Adipocyte (in vitro differentiated cells): ENCODE results near the gene DLG2.

Experiments
- DNase-seq: peaks from one replicate; pipeline ENCODE4 v3.0.0-alpha.2; 2015; ENCODE audit warnings: low read depth
- H3K27me3 ChIP-seq: replicated peaks from 2 replicates; pipeline ENCODE4 v1.7.0; 2013; ENCODE audit warnings: mild to moderate bottlenecking, low read length, moderate library complexity; ENCODE audit not compliant: control insufficient read depth, insufficient read depth
- H3K36me3 ChIP-seq: 2 replicates; pipeline ENCODE4 v1.7.0; 2013; ENCODE audit warnings: low read length, mild to moderate bottlenecking, moderate library complexity; ENCODE audit not compliant: control insufficient read depth, insufficient read depth, severe bottlenecking
- H3K4me1 ChIP-seq: 2 replicates; pipeline ENCODE4 v1.7.0; 2013; ENCODE audit warnings: mild to moderate bottlenecking, low read length, moderate library complexity; ENCODE audit not compliant: control insufficient read depth, insufficient read depth
- H3K4me3 ChIP-seq: 2 replicates; pipeline ENCODE4 v1.7.0; 2013; ENCODE audit warnings: mild to moderate bottlenecking, low read length, moderate library complexity
- H3K9ac ChIP-seq: 2 replicates; pipeline ENCODE4 v1.7.0; 2013; ENCODE audit warnings: mild to moderate bottlenecking, low read length, moderate library complexity
- H3K9me3 ChIP-seq: 2 replicates; pipeline ENCODE4 v1.7.0; 2013; ENCODE audit warnings: mild to moderate bottlenecking, low read length, moderate library complexity; ENCODE audit not compliant: control insufficient read depth

Gene DLG2

DNA sequence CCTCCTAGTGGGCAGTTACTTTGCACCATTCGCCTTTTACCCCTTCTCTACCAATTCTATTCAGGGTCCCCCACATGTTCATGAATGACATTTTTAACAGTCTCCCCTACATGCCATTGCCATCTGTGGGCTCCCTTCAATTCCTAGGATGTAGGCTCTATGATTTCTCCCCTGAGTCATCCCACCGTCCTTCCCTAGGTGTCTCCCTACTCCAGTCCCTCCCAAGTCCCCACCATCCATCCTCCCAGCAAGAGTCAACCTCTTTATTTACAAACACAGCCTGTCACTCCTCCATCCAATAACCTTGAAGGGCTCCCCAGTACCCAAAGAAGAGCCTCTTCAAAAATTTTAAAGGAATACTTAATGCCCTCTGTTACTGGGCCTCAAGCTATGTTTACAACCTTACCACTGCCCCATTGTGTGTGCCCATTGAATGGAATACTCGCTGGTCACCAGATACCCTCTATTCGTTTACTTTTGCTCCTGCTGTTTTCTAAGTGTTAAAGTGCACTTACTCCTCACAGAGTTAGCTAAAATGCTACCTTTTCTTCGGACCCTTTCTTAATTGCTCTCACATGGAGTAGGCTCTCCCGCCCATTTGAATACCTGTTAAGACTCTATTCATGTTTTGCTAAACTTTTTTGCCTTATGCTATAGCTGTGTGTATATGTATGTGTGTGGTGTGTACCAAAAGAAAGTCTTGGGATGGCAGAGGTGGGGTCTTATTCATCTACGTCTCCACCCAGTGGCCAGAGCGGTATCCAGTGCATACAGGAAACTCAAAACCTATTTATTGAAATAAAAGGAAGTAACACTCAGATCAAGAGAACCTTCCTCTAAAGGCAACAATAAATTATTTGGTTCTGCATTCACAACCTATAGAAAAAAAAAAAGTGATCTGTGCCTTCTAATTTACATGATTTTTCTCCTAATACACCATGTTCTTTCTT lies 2105.2 kb downstream of the DLG2 start:
- no peak for DNase-seq
- Histone ChIP-seq H3K4me1 (no peaks in the 10 kb centered on the region), H3K4me3 (no peak overlapping the region), H3K9ac (no peak overlapping the region), H3K9me3 (no peaks in the 10 kb centered on the region), H3K36me3 (no peaks in the 10 kb centered on the region), H3K27me3 (no peaks in the 10 kb centered on the region)

GRCh38 chr11:83520849-83521248 lies 2106.3 kb downstream of the DLG2 start:
- H3K36me3 ChIP-seq: no peaks in the 10 kb centered on the region
- H3K27me3 ChIP-seq: no peaks in the 10 kb centered on the region

GRCh38 chr11:83511646-83512045 lies 2115.5 kb downstream of the DLG2 start:
- no peaks in the 10 kb centered on the region for H3K27me3 ChIP-seq
- no peak overlapping the region for H3K9ac ChIP-seq
- H3K4me3 ChIP-seq: no peak overlapping the region
- no peaks in the 10 kb centered on the region for H3K4me1 ChIP-seq
- DNase-seq: no peak
- H3K36me3 ChIP-seq: no peaks in the 10 kb centered on the region
- H3K9me3 ChIP-seq: no peaks in the 10 kb centered on the region

More at GRCh38 chr11:83520849-83521248, 2106.3 kb downstream of the DLG2 start:
- DNase-seq: no peak
- Histone ChIP-seq H3K9me3 (no peaks in the 10 kb centered on the region), H3K9ac (no peak overlapping the region), H3K4me1 (no peaks in the 10 kb centered on the region), H3K4me3 (no peak overlapping the region)

GRCh38 chr11:83510530-83511460 lies 2116.3 kb downstream of the DLG2 start:
- Histone ChIP-seq H3K4me1 (no peaks in the 10 kb centered on the region), H3K4me3 (no peak overlapping the region), H3K9me3 (no peaks in the 10 kb centered on the region), H3K27me3 (no peaks in the 10 kb centered on the region), H3K36me3 (no peaks in the 10 kb centered on the region), H3K9ac (no peak overlapping the region)
- DNase-seq: no peak

GRCh38 chr11:83508804-83509203 lies 2118.3 kb downstream of the DLG2 start:
- Histone ChIP-seq H3K9me3 (no peaks in the 10 kb centered on the region), H3K27me3 (no peaks in the 10 kb centered on the region), H3K4me1 (no peaks in the 10 kb centered on the region), H3K9ac (no peak overlapping the region), H3K36me3 (no peaks in the 10 kb centered on the region), H3K4me3 (no peak overlapping the region)
- DNase-seq: no peak

DNA sequence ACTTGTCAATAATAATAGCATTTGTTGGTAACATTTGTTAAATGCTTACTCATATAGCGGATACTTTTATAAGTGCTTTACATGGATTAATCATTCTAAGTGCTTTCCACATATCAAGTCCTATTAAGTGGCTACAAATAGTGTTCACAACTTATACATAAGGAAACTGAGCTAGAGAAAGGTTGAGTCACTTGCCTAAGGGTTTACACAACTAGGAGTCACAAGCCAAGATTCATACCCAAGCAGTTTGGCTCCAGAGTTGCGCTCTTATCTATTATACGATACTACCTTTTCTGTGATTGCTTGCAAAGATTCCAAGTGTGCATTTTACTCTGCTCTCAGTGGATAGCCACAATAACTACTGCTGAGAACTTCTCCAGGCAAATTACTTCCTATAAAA lies 2125.1 kb downstream of the DLG2 start:
- H3K36me3 ChIP-seq: no peaks in the 10 kb centered on the region
- H3K9me3 ChIP-seq: no peaks in the 10 kb centered on the region
- no peak for DNase-seq
- H3K4me3 ChIP-seq: no peak overlapping the region
- peaks cover 12% of the 10 kb centered on the region for H3K4me1 ChIP-seq
- H3K9ac ChIP-seq: no peak overlapping the region
- no peaks in the 10 kb centered on the region for H3K27me3 ChIP-seq

DNA sequence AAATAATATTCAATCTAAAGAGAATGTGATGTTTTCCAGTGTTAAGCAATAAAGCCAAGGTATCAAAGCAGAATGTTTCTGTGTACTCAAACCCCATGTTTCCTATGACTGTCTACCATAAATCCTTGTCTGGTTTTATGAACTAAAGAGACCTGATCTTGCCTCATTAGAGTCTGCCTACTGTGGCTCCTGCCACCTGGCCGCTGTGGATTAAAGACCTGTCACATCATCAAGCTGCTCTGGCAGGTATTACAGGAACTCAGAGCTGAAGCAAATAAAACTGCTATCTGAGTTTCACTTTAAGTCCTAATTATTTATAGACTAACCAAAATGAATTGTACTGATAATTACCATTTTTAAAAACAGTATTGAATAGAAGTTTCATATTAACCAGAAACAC lies 2133.2 kb downstream of the DLG2 start:
- no peaks in the 10 kb centered on the region for H3K36me3 ChIP-seq
- H3K4me1 ChIP-seq: no peaks in the 10 kb centered on the region
- H3K27me3 ChIP-seq: no peaks in the 10 kb centered on the region
- DNase-seq: no peak
- no peaks in the 10 kb centered on the region for H3K9me3 ChIP-seq
- no peak overlapping the region for H3K4me3 ChIP-seq
- H3K9ac ChIP-seq: no peak overlapping the region

- H3K9ac ChIP-seq: no peak overlapping the region
- DNase-seq: no peak
- no peaks in the 10 kb centered on the region for H3K9me3 ChIP-seq
- H3K36me3 ChIP-seq: no peaks in the 10 kb centered on the region
- no peak overlapping the region for H3K4me3 ChIP-seq
- no peaks in the 10 kb centered on the region for H3K27me3 ChIP-seq
- H3K4me1 ChIP-seq: no peaks in the 10 kb centered on the region
These were observed 2134.1 kb downstream of the DLG2 start for GRCh38 chr11:83493034-83493433.

DNA sequence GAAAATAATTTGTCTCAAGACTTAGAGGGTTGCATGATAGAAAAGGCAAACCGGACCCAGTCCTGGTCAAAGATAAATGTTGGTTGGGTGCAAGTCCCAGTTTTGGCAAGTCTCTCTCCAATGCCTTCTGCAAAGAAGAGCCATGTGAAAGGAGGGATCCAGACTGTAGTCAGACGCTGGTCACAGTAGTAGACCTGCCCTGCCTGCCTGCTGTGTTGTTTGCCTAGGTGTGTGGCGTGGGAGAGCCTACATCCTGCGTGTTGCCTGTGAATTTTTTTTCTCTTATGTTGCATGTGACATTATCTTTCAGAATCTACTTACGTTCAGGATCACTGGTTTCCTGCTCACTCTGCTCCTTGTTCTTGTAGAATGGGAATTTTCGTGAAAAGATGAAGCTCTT lies 2143.3 kb downstream of the DLG2 start:
- Histone ChIP-seq H3K9me3 (no peaks in the 10 kb centered on the region), H3K9ac (no peak overlapping the region)
- DNase-seq: no peak

DNA sequence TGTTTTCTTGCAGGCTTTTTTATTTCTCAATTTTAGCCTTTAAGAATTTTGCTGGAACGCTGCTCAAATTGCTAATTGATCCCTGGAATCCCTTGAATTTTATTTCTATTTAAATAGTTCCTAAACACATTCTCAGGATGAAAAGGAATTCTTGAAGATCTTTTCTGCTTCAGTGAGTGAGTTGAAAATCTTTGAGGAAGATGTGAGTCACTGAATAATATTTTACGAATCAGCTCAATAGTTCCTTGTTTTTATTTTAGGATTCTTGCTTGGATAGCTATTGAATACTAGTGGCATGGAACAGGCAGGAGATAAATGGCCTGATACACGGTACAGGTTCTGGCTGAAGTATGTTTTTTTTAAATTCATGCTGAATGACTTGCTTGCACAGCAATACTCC lies 2146.3 kb downstream of the DLG2 start:
- H3K4me3 ChIP-seq: no peak overlapping the region
- DNase-seq: no peak

More for the DNA sequence above, 2143.3 kb downstream of the DLG2 start:
- Histone ChIP-seq H3K4me3 (no peak overlapping the region), H3K36me3 (no peaks in the 10 kb centered on the region), H3K27me3 (no peaks in the 10 kb centered on the region), H3K4me1 (peaks cover 10% of the 10 kb centered on the region)

DNA sequence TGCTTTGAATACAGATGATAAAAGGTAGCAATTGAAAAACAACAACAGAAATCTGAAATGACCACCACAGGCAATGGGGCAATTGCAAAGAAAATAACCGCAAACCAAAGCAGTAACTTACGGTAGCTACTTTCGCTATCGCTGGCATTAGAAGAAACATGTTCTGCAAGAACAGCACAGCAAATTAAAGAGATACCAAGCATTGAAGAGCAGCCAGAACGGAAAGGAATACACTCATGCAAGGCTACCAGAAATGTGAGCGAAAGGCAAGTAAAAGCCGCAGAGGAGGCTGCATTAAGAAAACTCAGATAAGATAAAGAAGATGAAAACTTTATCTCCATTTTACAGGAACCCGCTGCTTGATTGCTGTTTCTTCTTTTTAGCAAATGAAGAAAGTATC lies 2146.9 kb downstream of the DLG2 start:
- H3K36me3 ChIP-seq: no peaks in the 10 kb centered on the region
- no peak overlapping the region for H3K9ac ChIP-seq
- peaks cover 4% of the 10 kb centered on the region for H3K4me1 ChIP-seq
- no peaks in the 10 kb centered on the region for H3K9me3 ChIP-seq
- no peaks in the 10 kb centered on the region for H3K27me3 ChIP-seq
- no peak overlapping the region for H3K4me3 ChIP-seq
- no peak for DNase-seq

More for the DNA sequence above, 2146.3 kb downstream of the DLG2 start:
- Histone ChIP-seq H3K27me3 (no peaks in the 10 kb centered on the region), H3K9me3 (no peaks in the 10 kb centered on the region), H3K4me1 (peaks cover 5% of the 10 kb centered on the region), H3K9ac (no peak overlapping the region), H3K36me3 (no peaks in the 10 kb centered on the region)
